ENCODE data around the gene FNDC3B. TPM values are rescaled to one million over a fixed set of nuclear protein-coding genes. Genes with fewer than 3 reads are reported as not detected.

Gene FNDC3B
- total RNA-seq, 1 donor from 2014 or later: 68.5 TPM

DNA sequence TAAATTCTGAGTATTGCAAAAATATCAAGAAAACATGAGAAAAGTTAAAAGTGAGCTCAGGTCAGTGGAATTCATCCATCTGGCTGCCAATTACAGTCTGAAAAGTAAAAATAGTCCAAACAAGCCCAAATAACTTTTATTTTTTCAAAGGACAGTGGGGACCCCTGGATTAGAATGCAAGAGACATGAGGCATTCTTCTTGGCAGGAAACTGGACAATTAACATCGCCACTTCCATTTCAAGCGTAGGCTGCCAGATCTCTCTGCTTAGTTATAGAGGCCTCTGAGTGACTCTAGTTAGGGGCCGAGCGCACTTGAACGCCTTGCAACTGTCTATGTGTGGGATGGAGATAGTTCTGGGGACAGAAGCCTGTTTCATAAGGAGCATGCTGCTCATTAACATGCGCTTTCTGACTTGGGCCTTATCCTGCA is 219.7 kb downstream of the FNDC3B start:
- H3K4me1 ChIP-seq: peaks cover 38% of the 10 kb centered on the region
- no peaks in the 10 kb centered on the region for H3K27me3 ChIP-seq
- H3K36me3 ChIP-seq: no peaks in the 10 kb centered on the region
- H3K4me3 ChIP-seq: no peak overlapping the region
- peak overlapping the region; percentile 79 for H3K27ac ChIP-seq
- no peak for DNase-seq (ENCODE audit: extremely low spot score in 2 of 2)
- no peak for TF ChIP-seq POLR2AphosphoS5 (IDR thresholded peaks at IDR 0.05; ENCODE audit: insufficient read depth in 1 of 2, low read depth in 1 of 2)
- no peak for TF ChIP-seq POLR2A (IDR thresholded peaks at IDR 0.05)
- TF ChIP-seq, protein P1, sequence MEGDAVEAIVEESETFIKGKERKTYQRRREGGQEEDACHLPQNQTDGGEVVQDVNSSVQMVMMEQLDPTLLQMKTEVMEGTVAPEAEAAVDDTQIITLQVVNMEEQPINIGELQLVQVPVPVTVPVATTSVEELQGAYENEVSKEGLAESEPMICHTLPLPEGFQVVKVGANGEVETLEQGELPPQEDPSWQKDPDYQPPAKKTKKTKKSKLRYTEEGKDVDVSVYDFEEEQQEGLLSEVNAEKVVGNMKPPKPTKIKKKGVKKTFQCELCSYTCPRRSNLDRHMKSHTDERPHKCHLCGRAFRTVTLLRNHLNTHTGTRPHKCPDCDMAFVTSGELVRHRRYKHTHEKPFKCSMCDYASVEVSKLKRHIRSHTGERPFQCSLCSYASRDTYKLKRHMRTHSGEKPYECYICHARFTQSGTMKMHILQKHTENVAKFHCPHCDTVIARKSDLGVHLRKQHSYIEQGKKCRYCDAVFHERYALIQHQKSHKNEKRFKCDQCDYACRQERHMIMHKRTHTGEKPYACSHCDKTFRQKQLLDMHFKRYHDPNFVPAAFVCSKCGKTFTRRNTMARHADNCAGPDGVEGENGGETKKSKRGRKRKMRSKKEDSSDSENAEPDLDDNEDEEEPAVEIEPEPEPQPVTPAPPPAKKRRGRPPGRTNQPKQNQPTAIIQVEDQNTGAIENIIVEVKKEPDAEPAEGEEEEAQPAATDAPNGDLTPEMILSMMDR (IDR thresholded peaks at IDR 0.05): no peak
- no peaks in the 10 kb centered on the region for H3K9me3 ChIP-seq
- intact Hi-C loops (cut with DNase I): no loop called here

DNA sequence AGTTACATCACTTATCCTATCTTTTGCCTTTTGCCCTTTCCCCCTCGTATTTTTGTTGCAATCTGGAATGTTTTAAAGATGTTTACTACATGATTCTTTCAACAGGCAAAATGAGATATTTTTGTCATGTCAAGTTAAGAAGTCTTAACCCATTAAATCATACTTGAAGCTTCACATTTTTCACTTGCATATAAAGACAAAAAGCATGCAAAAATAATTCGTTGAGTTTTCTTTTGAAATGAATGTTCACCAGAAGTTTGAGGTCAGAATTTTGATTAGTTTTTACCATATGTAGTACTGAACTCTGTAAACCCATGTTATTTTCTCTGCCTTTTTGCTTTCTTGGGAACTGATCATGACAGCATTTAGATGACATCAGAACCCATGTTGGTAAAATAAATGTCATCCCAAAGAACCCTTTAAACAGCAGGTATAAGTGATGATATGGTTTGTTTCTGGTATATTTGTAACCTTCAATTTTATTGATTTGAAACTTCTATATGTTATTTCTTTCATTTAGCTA is 220.4 kb downstream of the FNDC3B start:
- Histone ChIP-seq H3K36me3 (no peaks in the 10 kb centered on the region), H3K4me3 (no peak overlapping the region), H3K27ac (peak overlapping the region; percentile 79), H3K27me3 (no peaks in the 10 kb centered on the region), H3K4me1 (peaks cover 38% of the 10 kb centered on the region), H3K9me3 (no peaks in the 10 kb centered on the region)
- intact Hi-C loops (cut with DNase I): loop anchor here (10.0 kb wide), 1 partner anchor 135 kb away; no protein-coding TSS in a partner anchor
- DNase-seq (ENCODE audit: extremely low spot score in 2 of 2): no peak
- TF ChIP-seq POLR2A (IDR thresholded peaks at IDR 0.05) (no peak), POLR2AphosphoS5 (IDR thresholded peaks at IDR 0.05; ENCODE audit: insufficient read depth in 1 of 2, low read depth in 1 of 2) (no peak)
- TF ChIP-seq, protein P1 (IDR thresholded peaks at IDR 0.05): no peak

DNA sequence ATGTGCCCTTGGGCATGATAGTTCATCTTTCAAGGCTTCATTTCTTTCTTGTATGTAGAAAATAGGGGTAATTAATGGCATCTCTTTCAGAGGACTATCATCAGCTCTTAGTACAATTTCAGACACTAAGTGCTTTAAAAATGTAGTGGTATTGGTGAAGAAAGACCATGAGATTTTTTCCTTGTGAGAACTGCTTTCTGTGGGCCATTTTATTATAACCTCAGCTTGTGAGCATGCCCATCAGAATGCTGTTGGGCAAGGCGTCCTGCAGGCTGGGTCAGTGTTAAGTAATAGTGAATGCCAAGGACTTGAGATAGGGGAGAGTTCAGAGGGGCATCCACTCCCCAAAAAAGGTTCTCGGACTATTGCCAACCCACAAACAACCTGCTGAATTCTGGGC is 221.0 kb downstream of the FNDC3B start:
- intact Hi-C loops (cut with DNase I): loop anchor here (10.0 kb wide), 1 partner anchor 136 kb away; no protein-coding TSS in a partner anchor
- Histone ChIP-seq H3K9me3 (no peaks in the 10 kb centered on the region), H3K27me3 (no peaks in the 10 kb centered on the region), H3K4me1 (peaks cover 35% of the 10 kb centered on the region), H3K27ac (peak overlapping the region; percentile 79), H3K36me3 (no peaks in the 10 kb centered on the region), H3K4me3 (no peak overlapping the region)
- no peak for DNase-seq (ENCODE audit: extremely low spot score in 2 of 2)
- TF ChIP-seq POLR2AphosphoS5 (IDR thresholded peaks at IDR 0.05; ENCODE audit: insufficient read depth in 1 of 2, low read depth in 1 of 2) (no peak), POLR2A (IDR thresholded peaks at IDR 0.05) (no peak)
- TF ChIP-seq, protein P1 (IDR thresholded peaks at IDR 0.05): no peak

DNA sequence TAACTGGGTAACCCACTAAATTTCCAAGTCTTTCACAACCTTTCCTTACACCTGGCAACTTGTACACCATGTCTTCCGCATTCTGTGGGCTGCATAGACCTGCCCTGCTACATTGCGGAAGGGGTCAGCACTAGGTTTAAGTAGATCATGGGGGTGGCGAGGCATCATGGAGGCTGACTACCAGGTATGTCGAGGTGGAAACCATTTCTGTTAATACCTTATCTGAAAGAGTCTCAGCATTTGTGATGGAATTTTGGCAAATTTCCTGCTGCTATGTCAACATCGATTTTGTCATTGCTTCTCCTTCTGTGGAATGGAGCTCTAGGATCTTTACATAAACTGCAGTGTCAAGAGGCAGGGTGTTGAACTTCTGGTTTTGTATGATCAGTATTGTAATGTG is 221.7 kb downstream of the FNDC3B start:
- Histone ChIP-seq H3K4me3 (no peak overlapping the region), H3K27ac (peak overlapping the region; percentile 79), H3K36me3 (no peaks in the 10 kb centered on the region), H3K9me3 (no peaks in the 10 kb centered on the region), H3K4me1 (peaks cover 34% of the 10 kb centered on the region), H3K27me3 (no peaks in the 10 kb centered on the region)
- intact Hi-C loops (cut with DNase I): loop anchor here (10.0 kb wide), 1 partner anchor 136 kb away; no protein-coding TSS in a partner anchor
- TF ChIP-seq, protein P1 (IDR thresholded peaks at IDR 0.05): no peak
- TF ChIP-seq POLR2AphosphoS5 (IDR thresholded peaks at IDR 0.05; ENCODE audit: insufficient read depth in 1 of 2, low read depth in 1 of 2): no peak
- TF ChIP-seq POLR2A (IDR thresholded peaks at IDR 0.05): no peak
- no peak for DNase-seq (ENCODE audit: extremely low spot score in 2 of 2)

DNA sequence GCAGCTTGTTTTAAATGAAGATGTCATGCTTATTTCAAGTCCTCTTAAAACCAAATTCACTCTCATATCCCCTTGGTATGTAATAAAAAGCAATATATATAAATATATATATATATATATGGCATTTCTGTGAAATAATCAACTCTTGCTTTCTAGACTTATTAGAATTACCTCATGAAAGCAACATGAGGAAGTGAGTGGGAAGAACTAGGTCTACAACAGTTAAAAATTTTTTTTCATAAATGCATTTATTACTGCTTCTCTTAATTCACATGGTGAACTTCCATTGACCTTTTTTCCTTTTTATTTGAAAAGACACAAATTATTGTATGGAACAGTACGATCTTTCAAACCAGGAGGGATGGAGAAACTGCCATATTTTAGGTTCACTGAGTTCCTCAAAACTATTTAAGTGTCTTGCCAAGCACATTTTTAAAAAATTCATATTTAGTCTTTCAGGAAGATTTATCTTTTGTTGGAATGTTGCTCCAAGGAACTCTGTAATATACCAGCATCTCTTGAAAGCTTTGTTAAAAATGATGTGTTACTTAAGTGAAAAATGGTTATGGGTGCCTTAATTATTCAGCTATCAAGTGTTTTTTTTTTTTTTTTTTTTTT is 223.7 kb downstream of the FNDC3B start:
- H3K9me3 ChIP-seq: no peaks in the 10 kb centered on the region
- TF ChIP-seq, protein P1 (IDR thresholded peaks at IDR 0.05): no peak
- TF ChIP-seq POLR2AphosphoS5 (IDR thresholded peaks at IDR 0.05; ENCODE audit: insufficient read depth in 1 of 2, low read depth in 1 of 2): no peak
- no peak for TF ChIP-seq POLR2A (IDR thresholded peaks at IDR 0.05)
- peaks cover 22% of the 10 kb centered on the region for H3K4me1 ChIP-seq
- intact Hi-C loops (cut with DNase I): loop anchor here (10.0 kb wide), 1 partner anchor 138 kb away; no protein-coding TSS in a partner anchor
- H3K4me3 ChIP-seq: no peak overlapping the region
- H3K36me3 ChIP-seq: peaks cover 0 to 5% of the 10 kb centered on the region in 2 donors
- no peaks in the 10 kb centered on the region for H3K27me3 ChIP-seq
- no peak overlapping the region for H3K27ac ChIP-seq
- no peak for DNase-seq (ENCODE audit: extremely low spot score in 2 of 2)

All from vagina (tissue), 2 donors.